ACHN (cell line): ENCODE data around the gene MLLT3.

Source experiments
- DNase-seq: peaks from one replicate; pipeline ENCODE4 v3.0.0-alpha.2; 2015
- in situ Hi-C: cut with HindIII; loops from 2 replicates; pipeline ENCODE4 v1.10.0; 2017; ENCODE audit warnings: low sequenced_read_pairs, low pct_ligation_motif_present, low pct_unique_long_range_greater_than_20kb

MLLT3 gene

DNA sequence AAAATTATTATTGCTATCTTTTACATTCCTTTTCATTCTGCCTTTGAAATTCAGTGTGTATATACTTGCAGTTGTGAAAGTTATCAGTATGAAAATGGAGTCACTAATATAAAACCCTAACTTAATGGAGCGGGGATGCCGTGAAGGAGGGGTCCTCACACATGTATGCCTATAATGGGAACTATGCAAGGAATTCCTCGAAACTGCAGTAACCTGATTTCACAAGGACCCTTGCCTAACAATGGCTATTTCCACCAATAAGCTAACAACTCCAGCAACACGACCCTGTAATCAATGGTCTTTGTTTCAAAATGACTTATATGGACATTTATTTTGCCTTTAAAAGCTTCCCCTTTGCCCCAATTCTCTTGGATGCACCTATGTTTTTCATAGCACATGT, 12.6 kb upstream of the MLLT3 start:
- DNase-seq = no peak
- in situ Hi-C loops = no loop called here

DNA sequence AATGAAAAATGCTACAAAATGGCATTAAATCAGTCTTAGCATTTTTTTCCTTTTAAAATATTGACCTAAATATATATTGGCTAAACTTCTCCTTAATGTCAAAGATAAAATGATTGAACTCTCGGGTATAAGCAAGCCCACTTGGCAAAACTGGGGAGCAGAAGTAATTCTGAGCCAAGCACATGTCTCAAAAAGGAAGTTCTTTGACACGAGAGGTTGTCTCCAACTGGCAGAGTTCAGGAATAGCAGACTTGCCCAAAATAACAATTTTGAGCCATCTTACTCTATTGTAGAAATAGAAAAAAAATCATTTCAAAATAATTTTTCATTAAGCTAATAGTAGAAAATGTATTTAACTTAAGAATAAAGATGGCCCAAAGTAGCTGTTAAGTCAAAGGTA, 10.4 kb upstream of the MLLT3 start:
- in situ Hi-C loops = no loop called here
- no peak for DNase-seq

DNA sequence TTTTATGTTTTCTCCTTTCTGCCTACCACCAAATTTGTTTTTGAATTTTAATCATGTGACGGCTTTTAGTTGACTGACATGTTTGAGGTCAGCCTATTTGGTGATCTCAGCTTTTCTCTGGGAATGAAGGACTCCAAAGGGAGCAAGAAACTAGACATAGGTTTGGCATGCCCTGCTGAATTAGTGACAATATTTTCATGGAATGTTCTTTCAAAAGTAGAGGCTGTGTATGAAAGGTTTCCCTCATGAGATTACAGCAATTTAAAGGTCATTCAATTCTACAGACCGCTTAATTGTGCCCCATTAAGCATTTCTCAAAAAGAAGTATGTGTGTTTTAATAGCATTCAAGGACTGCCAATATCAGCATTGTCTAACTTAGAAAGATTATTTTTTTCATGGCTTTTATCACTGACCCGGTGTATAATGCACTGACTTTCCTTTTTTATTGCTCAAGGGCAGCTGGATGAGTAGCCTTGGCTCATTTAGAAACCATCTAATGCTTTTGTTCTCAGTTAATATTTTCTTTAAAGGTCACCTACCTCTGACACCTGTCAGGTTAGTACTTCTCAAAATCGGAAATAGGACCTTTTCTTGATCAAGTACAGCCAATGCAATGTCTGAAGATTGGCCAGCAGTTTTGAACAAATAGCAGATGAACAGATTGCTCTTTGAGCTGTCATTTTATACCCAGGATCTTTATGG, 8.1 kb upstream of the MLLT3 start:
- in situ Hi-C loops = no loop called here
- DNase-seq = no peak

DNA sequence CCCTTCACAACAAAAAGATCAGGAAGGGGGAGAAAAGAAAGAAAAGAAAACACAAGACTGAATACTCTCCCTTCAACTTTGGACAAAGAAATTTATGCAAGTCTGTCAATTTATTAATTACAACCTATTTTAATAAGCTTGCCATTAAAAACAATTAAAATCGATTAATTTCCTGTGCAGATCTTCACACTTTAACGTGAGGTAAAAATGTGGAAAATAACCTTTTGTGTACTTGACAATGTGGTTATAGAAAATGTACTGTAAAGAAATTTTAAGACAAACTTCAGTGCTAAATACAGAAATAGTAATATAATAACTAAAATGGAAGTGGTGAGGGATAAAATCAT, 2.7 kb upstream of the MLLT3 start:
- DNase-seq = no peak
- in situ Hi-C loops = no loop called here

DNA sequence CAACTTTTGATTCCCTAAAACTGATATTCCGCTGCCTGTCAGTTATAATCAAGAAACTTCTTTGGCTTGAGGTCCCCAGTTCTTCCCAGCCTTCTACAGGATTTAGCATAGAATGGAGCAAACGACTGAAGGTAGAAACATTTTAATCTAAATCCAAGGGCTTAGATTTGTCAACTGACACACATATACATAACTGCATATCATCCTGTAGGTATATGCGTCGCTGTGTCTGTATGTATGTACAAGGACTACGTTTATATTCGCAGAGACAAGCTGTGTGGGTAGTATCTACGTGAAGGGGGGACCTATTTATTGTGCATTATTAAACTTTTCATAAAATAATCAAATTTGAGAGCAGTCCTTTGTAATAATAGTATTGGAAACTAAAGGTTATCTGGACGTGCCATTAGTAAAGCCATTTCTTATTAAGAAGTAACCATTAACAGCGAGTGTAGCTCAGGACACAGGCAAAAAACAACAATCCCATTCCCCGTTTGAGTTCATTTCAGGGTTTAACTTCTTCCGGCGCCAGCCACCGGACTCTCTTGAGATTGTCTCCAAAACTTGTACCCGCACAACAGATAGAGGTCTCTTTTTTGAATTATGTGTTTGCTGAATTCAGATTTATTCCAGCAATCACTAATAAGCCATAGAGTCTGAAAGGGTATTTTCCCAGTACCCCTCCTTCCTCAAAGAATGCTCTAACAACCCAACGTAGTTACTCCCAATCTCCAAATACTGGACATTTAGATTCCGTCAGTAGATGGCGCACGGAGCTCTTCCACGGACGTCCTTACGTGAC, 2.1 kb upstream of the MLLT3 start:
- DNase-seq = no peak

DNA sequence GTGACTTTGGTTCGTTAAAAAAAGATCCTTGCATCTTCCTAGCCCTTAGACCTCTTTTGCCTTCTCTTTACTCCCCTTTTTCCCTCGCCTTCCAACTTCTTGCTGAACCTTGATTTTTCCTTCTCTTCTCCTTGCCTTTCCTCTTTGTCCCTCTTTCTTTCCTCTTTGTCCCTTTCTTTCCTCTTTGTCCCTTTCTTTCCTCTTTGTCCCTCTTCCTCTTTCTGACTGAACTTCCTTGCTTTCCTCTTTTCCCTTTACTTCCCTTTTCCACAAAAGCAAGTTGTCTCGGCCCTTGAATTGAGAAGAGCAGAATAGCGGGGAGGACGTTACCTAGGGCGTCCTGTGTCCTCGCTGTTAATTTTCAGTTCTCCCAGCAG, 1.4 kb upstream of the MLLT3 start:
- DNase-seq = no peak
- in situ Hi-C loops = no loop called here

More for the DNA sequence above, 2.1 kb upstream of the MLLT3 start:
- in situ Hi-C loops = no loop called here

DNA sequence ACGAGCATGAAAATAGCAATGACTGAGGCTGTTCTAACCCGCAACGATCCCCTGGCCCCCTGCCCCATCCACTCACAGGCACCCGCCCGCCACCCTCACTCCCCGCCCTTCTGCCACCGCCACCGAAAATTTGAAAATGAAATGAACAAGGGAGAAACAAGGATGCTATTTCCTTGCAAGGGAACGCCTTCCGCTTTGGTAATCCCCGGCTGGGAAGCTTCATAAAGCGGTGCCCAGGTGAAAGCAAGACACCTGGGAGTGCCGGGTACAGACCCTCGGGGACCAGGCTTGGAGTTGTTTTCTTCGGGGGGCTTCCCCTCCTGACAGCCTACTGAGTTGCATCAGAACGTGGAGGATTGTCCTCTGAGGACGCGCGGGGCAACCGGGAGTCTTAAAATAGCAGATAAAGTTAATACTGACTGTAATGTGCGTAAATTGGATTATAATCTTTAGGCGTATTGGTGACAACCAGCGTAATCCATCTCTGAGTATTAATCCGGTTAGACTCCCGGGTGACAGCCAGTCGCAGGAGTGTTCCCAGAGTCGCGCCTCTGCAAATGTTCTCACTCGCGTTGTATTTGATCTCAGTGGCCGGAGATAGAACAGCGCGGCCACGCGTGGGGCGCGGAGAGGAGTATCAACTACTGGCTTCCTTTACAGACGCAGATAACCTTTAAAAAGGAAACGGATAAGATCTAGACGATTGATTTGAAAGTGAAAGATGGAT, 885 bp upstream of the MLLT3 start:
- DNase-seq = no peak
- in situ Hi-C loops = no loop called here

DNA sequence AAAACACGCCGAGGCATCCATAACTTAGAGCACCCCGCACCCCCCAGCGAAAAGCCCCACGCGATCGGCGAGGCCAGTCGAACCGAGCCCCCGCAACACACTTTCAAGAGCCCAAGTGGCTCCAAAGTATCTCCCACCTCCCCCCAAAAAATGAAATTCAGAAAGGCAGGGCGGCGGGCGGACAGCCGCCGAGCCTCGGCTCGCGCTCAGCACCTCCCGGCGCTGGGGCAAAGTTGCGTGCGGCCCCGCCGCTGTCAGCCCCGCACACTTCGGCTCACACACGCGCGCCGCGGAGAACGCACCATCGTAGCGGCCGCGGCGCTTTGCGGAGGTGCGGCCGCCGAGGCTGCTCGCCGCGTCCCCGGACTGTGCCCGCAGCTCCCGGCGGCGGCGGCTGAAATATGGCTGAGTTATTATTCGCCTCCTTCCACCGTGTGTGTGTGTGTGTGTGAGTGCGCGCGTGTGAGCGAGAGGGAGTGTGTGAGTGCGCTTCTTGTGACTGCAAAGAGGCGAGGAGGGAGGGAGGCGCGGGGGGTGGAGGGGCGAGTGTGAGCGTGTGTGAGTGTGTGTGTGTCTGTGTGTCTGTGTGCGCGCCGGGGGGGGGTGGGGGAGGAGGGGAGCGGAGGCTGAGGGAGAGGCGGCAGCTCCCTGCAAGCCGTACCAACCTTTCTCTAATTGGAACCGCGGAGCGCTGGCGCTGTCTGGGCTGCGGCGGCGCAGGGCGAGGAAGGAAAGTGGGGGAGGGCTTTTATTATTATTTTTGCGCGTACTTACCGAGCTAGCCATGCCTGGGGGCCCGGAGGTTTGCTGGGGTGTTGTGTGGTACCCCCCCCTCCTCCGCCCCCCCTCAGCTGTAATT, 599 bp downstream of the MLLT3 start:
- in situ Hi-C loops = no loop called here
- no peak for DNase-seq

DNA sequence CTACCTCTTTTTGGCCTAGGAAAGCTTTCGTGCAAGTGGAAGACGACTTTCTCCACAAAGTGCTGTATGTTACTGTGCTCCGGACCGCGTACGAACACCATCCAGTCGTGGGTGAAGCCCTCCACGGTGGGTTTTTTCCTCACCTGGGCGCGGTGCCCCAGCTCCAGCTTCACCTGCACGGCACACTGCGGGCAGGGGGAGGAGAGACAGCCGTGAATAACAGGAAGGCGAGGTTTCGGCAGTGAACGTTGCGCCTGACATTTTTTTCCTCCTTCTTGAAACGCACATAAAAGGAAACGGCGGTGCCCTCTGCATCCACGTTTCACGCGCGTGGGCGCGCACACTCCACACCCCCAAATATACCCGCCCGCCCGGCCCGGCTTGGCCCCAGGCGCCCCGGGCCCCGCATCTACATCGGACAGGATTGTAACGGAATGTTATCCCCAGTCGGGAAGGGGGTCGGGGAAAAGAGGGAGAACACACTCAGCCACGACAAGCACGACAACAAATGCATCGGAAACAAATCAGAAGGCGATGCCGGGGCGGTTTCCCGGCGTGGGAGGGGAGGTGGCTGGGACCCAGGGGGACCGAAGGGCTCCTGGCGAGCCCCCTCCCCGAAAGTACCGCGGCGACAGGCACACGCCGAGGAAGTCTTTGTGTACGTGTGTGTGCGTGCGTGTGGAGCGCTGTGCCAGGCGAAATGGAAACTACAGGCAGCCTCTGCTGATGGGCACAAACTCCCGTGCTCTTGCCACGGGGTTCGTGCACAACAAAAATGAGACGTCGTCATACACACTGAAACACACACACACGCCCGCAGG, 1.4 kb downstream of the MLLT3 start:
- no peak for DNase-seq
- in situ Hi-C loops = no loop called here

DNA sequence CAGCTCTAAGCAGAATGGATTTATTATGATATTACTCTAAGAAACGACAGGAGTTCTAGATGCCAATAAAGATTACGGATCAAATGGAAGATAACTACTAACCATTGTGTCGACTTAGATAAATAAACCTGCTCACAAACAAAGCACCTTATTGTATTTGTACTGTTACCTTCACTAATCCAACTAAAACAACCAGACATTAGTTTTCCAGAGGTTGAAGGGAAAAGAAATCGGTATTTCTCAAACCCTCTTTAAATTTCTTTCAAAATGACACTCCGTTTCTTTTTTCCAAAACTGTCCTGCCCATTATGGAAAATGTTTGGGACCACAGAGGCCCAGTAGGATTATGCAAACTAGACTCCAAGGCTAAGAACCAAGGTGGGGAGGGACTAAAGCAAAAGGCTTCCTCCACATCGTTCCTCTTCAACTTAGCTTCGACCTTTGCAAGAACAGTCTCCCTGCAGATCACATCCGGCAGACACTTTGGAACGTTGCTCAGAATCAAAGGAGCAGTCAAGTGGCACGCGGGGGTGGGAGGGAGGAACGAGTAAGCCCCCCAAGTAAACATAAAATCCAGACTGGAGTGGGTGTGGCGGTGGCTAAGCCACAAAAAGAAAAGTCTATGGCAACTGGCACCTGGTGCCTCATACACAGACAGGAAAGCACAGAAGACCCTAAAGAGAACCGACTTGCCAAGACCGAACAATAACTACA, 2.7 kb downstream of the MLLT3 start:
- no peak for DNase-seq
- in situ Hi-C loops = no loop called here

DNA sequence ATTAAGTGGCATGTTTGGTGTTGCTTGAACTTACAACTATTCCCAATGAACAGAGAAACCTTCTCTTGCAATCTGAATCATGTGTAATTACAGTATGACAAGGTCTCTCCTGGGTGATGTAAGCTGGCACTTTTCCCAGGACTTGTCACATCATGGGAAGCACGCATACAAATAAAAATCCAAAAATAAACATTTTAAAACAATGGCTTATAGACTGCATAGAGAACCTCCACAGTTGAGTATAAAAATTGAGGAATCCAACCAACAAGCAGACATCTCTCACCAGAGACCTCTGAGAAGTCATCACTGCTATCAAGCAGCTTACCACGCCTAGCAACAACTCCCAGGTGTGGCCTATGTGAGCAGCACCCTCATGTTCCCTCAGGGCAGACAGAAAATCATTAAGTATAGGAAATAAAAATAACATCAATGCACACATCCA, 3.9 kb downstream of the MLLT3 start:
- DNase-seq = no peak
- in situ Hi-C loops = no loop called here

DNA sequence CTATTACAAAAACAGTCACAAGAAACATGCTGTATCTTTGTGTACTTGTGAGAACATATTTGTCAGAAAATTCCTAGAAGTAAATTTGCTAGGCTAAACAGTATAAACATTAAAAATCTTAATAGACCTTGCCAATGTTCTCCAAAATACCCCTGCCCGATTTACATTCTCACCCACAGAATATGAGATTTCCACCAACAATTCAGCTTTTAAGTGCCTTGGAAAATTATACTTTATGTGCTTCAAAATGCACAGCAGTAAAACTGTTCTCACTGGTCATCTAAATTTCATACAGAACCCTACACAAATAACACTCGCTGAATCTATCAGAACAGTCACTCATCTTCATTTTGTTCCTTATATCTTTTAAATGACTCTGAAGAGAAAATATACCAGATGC, 5.5 kb downstream of the MLLT3 start:
- in situ Hi-C loops = no loop called here
- DNase-seq = no peak

DNA sequence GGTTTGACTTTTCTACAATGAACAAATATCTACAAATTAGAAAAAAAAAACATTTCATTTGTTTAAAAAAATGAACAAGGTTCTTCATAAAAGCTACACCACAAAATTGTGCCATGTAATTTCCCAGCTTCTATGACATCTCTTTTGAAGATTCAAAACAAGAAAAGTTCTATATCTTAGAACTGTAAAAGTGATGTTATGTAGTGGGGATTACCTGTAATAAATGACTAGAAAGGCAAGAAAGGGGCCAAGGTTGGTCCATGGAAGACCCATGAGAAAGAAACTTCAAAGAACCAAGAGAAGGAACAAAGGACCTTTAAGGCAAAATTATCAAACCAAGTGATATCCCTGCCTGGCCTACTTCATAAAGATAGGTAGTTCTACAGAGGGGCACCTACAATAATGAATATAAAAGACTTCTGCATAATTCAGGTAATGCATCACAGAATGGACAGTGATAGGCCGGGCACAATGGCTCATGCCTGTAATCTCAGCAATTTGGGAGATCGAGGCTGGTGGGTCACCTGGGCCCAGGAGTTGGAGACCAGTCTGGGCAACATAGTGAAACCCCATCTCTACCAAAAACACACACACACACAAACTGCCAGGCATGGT, 7.6 kb downstream of the MLLT3 start:
- in situ Hi-C loops = no loop called here

DNA sequence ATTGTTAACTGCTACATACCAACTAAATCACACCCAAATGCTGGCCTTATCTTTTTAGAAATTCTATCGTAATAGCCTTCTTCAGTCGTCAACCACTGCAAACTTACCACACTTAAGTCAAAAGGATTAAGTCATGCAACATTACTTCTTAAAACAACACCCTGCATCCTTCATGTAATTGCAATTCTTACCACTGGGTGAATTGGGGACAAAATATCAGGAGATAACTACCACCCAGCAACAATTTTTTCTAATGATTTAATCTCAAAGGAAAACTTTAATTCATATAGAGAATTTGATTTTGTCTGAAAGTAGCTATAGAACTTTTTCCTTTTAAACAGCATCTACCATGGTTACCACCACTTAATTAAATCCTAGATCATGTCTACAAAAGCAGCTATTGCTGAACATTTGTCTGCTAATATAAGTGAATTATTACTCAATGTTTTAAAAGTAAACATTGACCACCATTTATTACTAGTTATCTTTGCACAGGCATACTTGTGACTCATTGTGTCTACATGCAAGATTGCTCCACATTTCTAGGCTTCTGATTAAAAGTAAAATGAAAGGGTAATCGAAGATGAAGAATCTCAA, 10.5 kb downstream of the MLLT3 start:
- DNase-seq = no peak
- in situ Hi-C loops = no loop called here

More for the DNA sequence above, 7.6 kb downstream of the MLLT3 start:
- DNase-seq = no peak

DNA sequence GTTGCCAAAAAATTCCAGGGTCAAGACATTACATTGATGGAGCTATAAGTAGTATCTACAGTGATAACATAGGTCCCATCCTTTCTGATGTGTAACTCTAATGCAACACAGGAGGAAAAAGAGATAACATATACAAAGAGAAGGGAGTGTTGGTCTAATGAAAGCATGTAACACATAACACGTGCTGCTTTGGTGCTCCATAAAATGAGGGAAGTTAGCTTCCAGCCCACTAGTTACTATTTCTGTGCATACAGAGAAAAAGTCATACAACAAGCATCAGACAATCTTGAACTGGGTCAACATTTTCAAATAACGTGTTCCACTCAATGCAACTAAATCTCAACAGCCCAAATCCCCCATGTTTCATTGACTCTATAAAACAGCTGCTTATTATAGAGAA, 11.7 kb downstream of the MLLT3 start:
- DNase-seq = no peak
- in situ Hi-C loops = no loop called here

DNA sequence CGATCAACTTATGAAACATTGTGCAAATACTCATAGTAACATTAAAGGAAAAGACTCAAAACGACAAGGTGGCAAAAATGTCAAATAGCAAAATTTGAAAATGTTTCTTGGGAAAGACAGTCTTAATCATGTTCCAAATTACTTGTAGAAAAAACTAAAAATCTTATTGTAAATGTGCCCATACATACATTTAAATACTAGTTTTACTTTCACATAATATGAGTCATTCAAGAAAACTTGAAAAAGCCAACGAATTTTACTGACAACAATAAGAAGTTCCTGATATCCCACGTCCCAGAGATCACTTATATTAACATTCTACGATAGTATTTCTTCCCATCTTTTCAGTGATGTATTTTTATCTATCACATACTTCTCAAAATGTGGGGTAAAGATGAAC, 13.7 kb downstream of the MLLT3 start:
- in situ Hi-C loops = no loop called here

DNA sequence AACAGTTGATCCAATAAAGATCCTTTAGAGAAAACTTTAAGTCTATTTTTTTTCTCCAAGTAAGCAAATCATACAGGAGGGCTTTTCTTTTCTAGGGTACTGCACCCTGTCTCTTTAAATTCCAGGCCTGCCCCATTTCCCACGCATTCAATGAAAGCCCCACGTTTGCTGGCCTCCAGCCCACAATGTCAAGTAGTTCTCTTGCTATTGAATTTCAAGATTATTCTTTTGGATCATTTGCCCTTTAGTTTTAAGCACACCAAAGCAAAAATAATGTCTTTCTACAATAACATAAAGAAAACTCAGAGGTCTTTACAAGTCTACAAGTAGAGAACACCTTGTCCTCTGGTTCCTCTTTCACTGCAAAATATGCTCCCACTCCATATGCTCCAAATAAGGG, 15.6 kb downstream of the MLLT3 start:
- in situ Hi-C loops = no loop called here
- no peak for DNase-seq

More for the DNA sequence above, 13.7 kb downstream of the MLLT3 start:
- no peak for DNase-seq
